NOMO-1 treated with dmso at 0.1 percent for 144 hours (cell line): ENCODE data around the gene WDR18.

Source experiments
- DNase-seq: peaks from one replicate; lab custom pipeline; 2025; ENCODE audit not compliant: unreplicated experiment; lab: John Stamatoyannopoulos, UW

The WDR18 gene, protein sequence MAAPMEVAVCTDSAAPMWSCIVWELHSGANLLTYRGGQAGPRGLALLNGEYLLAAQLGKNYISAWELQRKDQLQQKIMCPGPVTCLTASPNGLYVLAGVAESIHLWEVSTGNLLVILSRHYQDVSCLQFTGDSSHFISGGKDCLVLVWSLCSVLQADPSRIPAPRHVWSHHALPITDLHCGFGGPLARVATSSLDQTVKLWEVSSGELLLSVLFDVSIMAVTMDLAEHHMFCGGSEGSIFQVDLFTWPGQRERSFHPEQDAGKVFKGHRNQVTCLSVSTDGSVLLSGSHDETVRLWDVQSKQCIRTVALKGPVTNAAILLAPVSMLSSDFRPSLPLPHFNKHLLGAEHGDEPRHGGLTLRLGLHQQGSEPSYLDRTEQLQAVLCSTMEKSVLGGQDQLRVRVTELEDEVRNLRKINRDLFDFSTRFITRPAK

DNA sequence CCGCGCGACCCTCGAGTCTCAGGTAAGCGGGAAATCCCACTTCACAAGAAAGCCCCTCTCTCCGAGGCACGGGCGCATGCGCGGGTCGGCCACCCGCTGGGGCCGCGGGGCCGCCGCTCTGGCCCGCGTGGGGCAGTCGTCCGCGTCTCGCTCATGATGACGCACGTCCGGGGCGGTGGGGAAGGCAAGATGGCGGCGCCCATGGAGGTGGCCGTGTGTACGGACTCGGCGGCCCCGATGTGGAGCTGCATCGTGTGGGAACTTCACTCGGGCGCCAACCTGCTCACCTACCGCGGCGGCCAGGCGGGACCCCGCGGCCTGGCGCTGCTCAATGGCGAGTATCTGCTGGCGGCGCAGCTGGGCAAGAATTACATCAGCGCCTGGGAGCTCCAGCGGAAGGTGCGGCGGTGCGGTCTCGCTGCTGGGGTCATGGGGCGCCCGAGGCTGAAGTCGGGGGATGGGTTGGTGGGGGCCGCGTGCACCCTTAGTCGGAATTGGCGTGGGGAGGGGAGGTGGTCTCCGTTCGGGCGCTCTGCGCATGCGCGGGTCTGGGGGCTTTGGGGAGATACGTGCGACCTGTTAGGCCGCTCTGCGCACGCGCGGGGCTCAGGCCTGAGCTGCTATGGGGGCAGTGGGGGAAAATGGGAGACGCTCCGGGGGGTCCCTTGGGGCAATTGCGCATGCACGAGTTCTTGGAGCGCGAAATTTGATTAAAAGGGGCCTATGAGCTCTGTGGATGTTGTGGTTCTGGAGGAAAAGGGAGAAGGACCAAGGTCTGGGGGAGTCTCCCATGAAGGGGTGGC is at the start of gene WDR18:
WDR18 (plus strand) TSS at position 181 of the 803 bp plus-strand sequence; CDS start at position 190, 9 bp downstream.
- peak; percentile 74 for DNase-seq

DNA sequence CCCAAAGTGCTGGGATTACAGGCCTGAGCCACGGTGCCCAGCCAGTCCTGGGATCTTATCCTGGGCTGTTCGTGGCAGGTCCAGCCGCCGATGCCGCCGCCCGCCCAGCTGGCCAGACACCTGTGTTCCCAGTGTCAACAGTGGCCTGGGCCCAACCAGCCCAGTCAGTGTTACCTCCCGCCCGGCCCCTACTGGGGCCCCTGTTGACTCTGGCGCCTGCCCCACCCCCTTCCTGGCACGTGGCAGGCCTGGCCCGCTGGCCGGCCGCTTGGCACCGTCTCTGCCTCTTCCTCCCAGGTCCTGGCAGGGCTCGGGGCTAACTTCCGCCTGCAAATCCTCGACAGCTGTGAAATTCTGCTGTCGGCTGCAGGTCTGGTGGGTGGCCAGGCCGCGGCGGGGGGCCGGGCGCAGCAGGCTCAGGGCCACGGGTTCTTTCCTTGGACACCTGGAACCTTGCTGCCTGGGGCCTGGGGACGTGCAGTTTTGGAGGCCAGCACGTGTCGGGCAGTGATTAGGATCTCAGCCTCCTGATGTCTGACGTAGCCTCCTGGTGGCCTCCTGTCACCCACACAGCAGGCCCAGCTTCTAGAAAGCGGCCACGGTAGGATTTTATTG is 49.2 kb upstream of the WDR18 start:
- DNase-seq: no peak

DNA sequence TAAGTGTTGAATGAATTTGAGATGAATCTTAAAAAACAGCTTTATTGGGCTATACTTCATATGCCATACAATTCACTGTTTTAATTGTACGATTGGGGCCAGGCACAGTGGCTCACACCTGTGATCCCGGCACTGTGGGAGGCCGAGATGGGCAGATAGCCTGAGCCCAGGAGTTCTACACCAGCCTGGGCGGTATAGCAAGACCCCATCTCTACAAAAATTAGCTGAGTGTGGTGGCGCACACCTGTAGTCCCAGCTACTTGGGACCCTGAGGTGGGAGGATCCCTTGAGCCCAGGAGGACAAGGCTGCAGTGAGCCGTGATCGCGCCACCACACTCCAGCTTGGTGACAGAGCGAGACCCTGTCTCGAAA is 48.0 kb upstream of the WDR18 start:
- DNase-seq: no peak

DNA sequence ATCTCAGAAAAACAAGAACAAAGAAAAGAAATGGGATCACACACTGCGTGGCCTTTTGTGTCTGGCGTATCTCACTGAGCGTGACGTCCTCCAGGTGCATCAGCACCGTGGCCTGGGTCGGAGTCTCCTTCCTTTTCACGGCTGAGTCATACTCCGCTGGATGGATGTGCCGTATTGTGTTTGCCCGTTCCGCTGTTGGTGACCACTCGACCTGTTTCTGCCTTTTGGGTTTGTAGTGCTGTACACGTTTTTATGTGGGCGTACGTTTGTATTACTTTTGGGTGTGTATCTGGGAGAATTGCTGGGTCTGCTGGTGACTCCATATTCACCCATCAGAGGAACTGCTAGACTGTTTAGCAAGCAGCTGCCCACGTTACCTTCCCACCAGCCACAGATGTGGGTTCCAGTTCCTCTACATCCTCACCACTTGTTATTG is 46.9 kb upstream of the WDR18 start:
- no peak for DNase-seq

DNA sequence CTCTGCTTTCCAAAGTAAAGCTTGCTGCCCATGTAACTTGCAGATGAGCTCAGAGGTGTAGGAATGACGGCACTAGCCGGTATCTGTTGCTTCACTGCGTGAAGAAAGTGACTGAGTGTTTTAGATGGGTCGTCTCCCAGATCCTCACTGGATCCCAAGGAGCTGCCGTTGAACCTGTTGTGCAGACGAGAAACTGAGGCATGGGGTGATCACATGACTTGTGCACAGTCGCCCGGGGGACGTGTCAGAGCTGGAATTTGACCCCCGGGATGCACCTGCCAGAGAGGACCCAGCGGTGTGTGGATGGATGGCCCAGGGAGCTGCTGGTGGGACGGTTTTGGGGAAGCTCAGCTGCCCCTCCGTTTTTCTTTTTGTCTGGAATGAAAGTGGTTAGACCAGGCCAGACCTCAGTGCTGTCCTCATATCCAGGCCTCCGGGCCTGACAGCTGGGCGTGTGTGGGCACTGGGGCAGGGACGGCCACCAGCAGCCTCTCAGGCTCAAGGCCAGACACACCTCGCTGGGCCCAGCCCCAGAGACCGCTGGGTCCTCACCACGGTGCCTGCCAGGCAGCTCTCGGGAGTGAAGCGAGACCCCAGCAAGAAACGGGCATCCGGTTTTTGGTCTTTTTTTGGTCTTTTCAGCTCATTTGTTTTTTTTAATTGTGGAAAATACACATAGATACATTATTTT is 45.8 kb upstream of the WDR18 start:
- no peak for DNase-seq

DNA sequence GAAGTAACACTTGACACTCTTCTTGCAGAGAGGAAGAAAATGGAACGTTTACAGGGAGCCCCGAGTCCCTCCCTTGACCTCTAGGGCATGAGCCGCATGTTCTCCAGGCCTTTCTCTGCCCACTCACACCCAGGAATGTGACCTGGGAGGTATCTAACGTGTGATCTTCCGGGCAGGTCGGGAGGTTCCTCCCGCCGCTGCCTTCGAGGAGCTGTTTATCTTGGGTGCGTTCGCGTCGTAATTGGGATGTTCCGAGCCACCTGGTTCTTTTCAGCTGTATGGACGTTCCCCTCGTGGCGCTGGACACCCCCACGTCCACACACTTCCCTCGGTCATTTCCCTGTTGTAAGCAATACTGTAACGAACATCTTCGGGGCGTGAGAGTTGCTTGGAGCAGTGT is 44.7 kb upstream of the WDR18 start:
- no peak for DNase-seq

DNA sequence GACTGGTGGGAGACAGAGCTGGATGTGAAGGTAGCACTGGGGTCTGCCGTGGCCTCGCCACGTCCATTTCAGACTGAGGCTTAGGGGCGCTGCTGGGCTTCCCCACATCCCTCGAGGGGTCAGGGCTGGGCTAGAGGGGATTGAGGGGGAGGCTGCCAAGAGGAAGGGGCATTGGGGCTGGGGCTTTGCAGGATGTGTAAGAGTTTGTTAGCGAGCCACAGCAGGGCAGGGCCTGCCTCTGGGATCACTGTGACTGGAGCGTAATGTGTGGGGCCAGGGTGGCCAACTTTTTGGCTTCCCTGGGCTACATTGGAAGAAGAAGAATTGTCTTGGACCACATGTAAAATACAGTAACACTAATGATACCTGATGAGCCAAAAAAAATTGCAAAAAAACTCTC is 44.2 kb upstream of the WDR18 start:
- no peak for DNase-seq

DNA sequence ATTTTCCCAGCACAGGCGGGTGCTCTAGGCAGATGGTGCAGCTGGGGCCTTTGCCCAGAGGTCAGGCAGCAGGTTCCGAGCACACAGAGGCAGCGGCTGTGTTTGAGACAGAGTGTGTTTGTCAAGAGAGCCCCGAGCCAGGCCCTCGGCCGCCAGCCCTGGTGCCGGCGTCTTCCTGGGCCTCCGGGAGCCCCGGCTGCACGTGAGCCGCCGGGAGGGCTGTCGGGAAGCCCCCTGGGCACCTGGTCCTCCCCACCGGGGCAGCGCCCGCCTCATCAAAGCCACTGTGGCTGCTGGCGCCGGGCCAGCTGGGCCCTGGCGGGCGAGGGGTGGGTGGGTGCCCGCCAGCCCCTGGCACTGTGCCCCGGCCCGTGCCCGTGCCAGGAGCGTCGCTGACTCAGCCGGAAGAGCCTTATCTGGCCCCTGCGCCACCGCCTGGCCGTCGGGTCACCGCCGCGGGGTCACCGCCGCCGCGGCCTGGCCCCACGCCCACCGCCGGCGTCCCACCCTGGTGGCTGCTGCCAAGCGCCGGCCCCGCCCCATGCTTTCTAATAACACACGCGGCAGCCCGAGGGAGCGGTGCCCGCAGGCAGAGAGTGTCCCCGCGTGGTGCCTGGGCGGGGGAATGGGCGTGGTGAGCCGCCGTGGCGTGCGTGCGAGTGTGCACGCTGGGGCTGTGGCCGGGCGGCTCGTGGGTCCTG is 43.4 kb upstream of the WDR18 start:
- DNase-seq: no peak

DNA sequence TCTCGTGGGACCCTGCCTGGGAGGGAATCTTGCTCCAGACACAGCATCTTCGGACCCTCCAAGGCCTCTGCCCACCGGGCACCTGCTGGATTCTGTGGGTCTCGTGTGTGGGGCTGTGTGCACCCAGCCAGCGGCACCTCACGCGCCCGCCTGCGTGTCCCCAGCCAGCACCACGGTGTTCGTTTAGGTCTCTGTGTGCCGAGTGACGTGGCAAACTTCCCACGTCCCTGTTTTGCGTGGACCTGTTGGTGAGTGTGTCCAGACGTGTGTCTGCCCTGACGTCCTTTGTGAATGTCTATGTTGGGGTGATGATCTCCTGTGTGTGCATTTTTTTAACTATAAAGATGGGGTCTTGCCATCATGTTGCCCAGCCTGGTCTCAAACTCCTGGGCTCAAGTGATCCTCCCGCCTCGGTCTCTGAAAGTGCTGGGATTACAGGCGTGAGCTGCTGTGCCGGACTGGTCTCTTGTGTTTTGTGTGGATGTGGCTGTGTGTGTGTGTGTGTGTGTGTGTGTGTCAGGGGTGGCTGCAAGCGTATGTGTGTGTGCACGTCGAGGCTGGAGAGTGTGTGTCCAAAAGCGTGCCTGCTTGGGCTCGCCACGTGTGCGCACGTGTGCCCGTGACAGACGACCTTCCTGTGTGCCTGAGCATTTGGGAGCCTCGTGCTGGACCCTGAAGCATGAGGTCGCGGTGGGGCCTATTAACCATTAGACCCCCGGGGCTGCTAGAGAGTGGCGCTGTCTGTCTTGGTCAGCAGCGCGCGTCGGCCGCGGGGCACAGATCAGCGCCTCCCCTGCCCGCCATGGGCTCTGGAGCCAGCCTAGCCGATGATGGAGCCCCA is 42.6 kb upstream of the WDR18 start:
- no peak for DNase-seq

DNA sequence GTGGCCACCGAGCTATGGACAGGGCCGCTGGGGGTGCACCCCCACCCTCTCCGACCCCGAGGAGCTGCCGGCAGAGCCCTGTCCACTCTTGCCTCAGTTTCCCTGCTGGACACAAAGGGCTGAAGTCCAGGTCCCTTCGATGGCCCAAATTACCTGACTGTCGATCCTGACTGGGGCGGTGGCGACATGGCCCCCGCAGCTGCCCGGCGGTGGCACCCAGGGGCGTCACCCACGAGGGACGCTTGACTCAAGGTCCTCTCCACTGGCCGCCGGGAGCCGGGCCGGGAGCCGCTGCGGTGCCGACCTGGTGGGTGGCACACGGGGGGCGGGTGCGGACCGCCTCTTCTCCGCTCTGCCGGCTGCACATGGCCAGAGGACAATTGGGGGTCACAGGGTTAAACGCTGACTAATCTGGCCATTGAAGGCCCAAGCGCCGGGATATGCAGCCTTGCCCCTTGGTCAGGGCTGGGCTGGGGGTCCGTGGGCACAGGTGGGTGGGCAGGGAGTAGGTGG is 42.0 kb upstream of the WDR18 start:
- no peak for DNase-seq

DNA sequence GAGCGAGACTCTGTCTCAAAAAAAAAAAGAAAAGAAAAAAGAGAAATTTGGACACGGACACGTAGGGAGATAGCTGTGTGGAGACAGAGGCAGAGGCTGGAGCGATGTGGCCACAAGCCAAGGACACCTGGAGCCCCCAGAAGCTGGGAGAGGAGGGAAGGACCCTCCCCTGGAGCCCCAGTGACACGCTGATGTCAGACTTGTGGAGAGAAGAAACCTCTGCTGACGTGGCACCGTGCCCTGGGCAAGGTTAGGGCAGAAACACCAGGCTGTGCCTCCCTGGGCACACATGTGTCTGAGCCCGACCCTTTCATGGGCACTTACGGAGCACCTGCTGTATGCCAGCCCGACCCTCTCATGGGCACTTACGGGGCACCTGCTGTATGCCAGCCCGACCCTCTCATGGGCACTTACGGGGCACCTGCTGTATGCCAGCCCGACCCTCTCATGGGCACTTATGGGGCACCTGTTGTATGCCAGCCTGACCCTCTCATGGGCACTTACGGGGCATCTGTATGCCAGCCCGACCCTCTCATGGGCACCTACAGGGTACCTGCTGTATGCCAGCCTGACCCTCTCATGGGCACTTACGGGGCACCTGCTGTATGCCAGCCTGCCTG is 40.5 kb upstream of the WDR18 start:
- no peak for DNase-seq

DNA sequence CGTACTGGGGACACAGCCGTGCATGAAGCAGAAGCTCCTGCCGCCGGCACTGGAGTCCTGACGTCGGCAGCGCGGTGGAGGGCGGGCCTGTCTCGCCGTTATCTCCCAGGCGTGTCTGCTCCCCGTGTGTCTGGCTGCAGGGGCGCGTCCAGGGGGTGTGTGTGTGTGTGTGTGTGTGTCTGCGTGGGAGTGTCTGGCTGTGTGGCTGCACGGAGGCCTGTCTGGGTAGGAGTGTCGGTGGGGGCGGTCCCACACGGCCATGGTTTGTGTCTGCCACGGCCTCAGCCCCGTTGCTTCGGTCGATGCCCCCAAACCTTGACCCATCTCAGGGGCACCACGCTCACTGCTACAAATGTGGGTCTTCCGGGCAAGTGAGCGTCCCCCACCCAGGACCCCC is 40.0 kb upstream of the WDR18 start:
- DNase-seq: no peak

DNA sequence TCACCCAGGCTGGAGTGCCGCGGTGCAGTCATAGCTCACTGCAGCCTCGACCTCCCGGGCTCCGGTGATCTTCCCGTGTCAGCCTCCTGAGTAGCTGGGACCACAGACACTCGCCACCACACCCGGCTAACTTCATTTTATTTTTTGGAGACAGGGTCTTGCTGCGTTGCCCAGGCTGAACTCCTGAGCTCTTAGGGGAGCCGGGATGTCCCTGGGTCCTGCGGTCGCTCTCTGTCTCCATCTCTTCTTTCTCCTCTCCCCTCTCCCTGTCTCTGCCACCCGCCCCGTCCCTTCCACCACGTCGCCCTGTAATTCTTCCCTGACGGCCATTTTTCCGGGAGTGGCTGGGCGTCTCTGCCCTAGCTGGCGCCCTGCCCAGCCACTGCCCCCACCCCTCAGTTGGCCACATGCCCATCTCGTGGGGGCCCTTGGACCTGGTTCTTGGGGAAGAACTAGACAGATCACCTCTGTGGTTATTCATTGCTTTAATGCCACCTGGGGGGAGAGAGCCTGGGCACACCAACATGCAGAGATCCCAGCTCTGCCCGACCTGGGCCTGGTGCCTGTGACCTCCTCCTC is 39.4 kb upstream of the WDR18 start:
- no peak for DNase-seq

DNA sequence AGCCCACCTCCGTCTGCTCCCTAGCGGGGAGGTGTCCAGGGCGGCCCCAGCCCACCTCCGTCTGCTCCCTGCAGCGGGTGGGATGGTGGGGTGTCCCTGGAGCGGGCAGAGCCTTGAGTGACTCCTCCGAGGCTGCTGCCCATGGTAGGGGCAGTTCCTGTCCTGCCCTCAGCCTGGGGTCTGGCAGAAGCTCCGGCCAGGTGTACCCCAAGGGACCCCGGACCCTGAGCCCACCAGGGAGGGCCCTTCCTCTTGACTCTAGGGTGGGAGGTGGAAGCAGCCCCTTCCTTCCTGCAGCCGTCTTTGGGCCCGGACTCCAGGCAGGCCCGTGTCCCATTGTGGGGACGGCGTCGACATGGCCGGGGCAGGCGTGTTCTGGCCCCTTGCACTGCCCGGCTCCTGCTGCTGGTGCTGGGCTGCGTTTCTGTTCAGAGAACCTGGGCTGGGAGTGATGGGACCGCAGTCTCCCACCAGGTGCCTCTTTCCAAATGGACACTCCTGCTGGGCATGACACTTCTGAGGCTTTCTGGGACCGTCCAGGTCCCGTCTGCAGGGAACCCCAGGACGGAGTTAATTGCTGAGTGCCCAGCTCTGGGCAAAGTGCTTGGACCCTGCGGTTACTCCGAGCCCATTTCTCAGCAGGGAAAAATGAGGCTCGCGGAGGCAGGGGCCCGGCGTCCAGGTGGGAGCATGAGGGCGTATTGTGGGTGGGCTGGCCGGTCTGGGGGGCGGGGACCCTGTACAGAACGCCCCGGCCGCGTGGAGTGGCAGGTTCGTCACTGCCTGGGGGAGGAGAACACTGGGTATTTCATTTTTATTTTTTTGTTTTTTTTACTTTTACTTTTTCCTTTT is 38.5 kb upstream of the WDR18 start:
- no peak for DNase-seq

DNA sequence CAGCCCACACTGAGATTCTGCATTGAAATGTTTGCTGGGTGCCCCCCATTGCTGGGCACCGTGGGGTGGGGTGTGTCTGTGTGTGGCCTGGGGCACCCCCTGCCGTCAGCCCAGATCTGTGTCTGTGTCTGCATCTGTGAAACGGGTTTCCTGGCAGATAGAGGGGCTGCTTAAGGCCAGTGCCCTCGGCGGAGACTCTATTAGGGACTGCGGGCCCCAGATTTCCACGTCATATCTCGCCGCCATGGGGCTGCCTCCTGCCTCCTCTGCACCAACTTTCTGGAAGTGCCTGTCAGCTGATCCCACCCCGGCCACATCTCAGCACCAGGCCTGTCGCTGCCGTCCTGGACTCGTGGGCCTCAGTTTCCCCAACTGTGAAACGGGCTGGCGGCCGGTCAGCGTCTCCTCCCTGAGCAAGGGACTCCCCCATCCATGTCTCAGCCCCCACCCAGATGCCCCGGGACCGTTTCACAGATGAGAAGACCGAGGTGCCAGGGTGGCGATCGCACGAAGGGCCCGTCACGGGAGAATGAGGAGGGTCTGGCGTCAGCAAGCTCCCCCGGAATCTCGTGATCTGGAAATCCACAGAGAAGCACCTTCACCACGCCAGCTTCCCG is 36.9 kb upstream of the WDR18 start:
- no peak for DNase-seq

DNA sequence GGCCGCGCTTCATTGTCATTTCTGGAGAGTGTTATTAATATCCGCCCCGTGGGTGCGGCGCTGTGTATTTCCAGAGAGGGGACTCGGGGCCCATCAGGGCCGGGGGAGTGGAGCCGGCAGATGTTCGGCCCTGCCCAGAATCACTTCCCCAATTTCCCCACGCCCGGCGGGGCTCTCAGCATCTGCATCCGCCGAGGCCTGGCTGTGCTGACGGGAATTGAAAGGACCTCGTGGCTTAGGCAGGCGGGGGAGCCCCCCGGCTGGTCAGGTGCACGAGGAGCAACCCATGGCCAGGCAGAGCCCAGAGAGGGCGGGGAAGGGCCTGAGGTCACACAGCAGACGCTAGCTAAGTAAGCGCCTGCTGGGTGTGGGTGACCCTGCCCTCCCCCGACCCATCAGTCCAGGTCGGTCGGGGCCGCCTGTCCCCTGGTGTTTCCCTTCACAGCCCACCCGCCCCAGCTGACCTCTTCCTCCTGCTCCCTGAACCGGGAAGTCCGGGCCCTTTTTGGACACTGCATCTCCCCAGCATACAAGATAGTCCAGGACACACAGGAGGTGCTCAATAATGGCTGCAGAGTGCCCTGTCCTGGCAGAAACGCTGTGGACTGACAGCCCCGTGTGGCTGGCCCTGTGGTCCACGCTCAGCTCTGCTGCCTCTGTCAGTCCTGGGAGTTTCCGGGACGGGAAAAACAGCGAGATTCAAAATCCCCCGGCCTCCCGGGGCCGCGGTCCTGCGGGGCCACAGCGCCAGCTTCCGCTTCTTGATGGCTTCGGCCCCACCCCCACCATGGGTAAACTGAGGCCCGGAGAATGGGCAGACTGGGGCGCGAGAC is 36.2 kb upstream of the WDR18 start:
- DNase-seq: peak; percentile 85
